Measurements from ENCODE around the gene SORL1-AS1.
"Not testable (repeated sequence)": the region's sequence is repeated elsewhere in the genome, so short reads cannot be mapped to it uniquely, and the experiment has no call there.

The SORL1-AS1 gene

DNA sequence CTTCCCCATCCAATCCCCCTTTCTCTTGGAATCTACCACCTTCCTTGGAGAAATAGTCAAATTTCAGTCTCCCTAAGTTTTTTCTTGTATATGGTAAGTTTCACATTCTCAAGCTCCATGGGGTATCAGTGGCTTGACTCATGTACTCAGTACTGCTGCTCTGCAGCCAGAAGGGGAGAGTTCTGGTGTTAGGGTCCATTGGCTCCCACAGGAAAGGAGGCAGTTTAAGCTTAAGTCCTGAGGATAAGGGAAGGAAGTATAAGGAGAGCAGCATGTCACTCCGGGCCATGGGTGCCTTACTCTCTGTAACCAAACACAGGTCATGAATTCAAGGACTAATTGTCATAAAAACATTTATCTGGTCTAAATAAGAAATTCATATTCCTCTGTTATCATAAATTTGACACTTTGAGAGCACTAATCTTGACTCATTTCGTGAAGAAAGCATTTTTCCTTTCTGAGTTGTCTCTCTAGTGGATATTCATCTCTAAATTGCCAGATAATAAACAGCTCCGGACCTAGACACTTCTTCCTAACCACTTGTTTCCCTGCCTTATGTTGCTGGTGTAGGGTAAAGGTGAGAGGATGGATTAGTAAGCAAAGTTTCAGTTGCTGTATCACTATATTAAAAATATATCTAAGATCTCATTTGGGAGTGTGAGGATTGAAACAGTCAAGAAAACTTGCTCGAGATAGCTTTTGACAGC is 20.8 kb downstream of the SORL1-AS1 start:
- in situ Hi-C loops (cut with HindIII; ENCODE audit: low sequenced_read_pairs), result no loop called here

DNA sequence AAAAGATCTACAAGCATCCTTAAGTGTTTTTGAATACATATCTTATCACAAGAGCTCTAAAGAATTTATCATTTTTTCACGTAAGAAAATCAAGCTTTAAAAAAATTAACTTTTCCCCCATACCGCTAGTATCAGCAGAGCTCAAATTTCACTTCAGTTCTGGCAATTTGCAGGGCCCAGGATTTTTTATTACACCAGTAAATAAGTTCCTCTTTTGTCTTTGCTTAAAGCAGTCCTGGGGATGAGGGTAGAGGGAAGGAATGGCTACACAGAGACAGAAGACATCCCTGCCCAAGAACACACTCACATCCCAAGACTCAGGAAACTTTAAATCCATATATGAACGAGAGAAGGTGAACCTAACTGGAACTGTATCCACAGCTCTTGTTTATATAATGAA is 23.2 kb downstream of the SORL1-AS1 start:
- in situ Hi-C loops (cut with HindIII; ENCODE audit: low sequenced_read_pairs), result no loop called here

- in situ Hi-C loops (cut with HindIII; ENCODE audit: low sequenced_read_pairs), result no loop called here
Observed at GRCh38 chr11:121427400-121427744, 25.4 kb downstream of the SORL1-AS1 start.

DNA sequence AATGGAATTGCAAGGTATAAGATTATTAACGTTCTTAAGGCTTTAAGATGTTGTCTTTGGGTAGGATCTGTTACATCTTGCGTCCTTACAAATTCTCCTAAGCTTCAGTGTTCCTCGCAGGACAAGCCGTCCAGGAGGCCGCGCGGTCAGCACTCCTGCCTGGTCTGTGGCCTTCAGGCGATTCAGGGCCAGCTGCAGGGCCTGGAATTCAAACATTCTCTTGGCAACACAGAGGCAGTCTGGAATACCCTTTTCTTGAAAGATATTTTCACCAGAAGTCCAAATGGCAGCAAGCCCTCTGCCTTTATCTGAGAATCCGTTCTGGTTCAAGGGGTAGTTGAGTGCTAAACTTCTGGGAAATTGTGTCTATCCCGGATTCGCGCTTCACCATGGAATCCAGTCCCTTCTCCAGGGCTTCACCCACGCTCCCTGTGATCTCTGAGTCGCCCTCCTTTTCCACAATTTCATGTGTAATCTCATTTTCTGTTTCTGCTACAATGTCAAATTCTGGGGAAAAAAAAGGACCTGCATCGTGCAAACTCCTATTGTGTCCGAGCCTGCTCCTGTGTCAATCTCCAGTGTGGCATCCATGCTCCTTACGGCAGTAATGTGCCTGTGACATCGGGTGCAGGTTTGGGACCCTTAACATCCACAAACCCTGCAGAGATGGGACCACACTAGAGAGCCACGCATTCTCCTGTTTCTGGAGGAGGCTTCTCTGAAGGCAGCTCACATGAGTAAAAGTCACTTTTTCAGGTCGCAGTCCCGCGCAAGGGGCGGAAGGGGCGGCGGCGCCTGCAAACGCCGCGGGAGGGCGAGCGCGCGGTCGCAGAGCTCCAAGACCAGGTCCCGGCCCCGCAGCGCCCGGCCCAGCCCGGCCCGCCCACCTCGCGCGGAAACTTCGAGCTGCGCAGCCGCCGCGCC is 26.0 kb downstream of the SORL1-AS1 start:
- in situ Hi-C loops (cut with HindIII; ENCODE audit: low sequenced_read_pairs), result no loop called here

DNA sequence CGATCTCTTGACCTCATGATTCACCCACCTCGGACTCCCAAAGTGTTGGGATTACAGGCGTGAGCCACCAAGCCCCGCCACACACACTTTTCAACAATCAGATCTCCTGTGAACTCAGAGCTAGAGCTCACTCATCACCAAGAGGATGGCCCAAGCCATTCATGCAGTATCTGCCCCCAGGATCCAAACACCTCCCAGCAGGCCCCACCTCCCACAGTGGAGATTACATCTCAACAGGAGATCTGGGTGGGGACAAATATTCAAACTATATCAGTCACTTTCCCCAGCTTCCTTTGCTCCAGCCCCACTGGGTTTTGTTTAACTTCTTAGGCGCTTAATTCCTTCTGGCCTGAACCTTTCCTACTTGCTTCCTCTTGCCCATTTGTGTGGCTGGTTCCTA is 26.9 kb downstream of the SORL1-AS1 start:
- in situ Hi-C loops (cut with HindIII; ENCODE audit: low sequenced_read_pairs), result no loop called here

DNA sequence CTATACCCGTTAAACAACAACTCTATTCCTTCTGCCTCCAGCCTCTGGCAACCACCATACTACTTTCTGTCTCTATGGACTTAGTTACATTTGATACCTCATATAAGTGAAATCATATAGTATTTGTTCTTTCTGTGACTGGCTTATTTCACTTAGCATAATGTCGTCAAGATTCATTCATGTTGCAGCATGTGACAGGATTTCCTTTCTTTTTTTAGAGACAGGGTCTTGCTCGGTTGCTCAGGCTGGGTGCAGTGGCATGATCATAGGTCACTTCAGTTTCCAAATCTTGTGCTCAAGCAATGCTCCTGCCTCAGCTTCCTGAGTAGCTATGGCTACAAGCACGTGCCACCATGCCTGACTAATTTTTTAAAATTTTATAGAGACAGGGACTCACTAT is 30.1 kb downstream of the SORL1-AS1 start:
- in situ Hi-C loops (cut with HindIII; ENCODE audit: low sequenced_read_pairs), result no loop called here

GRCh38 chr11:121421149-121421901 is 31.4 kb downstream of the SORL1-AS1 start:
- in situ Hi-C loops (cut with HindIII; ENCODE audit: low sequenced_read_pairs), result no loop called here

- in situ Hi-C loops (cut with HindIII; ENCODE audit: low sequenced_read_pairs), result no loop called here
Observed at GRCh38 chr11:121420398-121420797, 32.4 kb downstream of the SORL1-AS1 start.

DNA sequence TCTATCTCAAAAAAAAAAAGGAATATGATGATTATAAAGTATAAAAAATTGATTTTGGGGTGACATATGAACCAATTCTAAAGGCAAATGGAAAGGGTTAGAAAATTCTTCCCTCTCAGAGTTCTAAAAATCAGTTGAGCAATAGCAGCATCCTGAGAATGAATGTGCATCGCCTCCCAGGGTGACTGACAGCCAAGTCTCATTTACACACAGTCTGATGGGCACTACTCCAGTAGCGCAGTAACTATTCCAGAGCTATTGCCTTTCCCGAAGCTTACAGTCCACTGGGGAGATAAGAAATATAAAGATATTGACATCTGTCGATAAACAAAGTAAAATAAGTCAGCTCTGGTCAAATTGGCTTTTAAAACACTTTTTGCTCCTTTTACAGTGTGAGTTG is 32.9 kb downstream of the SORL1-AS1 start:
- in situ Hi-C loops (cut with HindIII; ENCODE audit: low sequenced_read_pairs), result no loop called here

DNA sequence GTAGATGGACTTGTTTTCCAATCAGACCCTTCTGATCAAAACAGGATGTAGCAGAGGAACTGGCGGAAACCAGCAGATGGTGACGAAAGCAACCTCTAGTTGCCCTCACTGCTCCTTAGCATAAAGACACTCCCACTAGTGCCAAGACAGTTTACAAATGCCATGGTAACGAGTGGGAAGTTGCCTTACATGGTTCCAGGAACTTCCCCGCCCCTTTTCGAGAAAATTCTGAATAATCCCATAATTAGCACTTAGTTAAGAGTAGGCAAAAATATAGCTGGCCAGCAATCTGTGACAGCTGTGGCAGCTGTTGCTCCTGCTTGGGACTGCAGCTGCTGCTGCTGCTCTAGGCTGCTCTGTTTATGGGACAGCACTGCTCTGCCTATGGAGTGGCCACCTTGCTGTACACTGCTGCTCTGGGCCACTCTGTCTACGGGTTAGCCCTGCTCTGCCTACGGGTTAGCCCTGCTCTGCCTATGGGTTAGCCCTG is 34.1 kb downstream of the SORL1-AS1 start:
- in situ Hi-C loops (cut with HindIII; ENCODE audit: low sequenced_read_pairs), result no loop called here

- in situ Hi-C loops (cut with HindIII; ENCODE audit: low sequenced_read_pairs), result no loop called here
Observed at GRCh38 chr11:121417607-121418006, 35.2 kb downstream of the SORL1-AS1 start.

GRCh38 chr11:121417055-121417551 is 35.7 kb downstream of the SORL1-AS1 start:
- in situ Hi-C loops (cut with HindIII; ENCODE audit: low sequenced_read_pairs), result no loop called here

DNA sequence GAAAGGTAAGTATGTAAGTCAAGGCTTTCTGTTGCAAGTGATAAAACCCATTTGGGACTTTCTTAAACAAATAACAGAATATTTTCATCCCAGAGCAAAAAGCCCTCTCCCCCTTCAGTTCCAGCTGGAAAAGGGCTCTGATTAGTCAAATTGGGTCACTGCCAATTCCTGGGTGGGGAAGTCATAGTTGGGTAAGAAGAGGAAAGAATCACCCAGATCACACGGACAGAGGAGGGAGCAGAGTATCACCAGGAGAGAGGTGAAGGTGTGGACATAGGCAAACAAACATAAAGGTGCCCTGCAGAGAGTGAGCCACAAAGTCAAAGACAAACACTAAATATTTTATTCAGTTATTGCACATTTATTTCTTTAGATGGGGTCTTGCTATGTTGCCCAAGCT is 36.9 kb downstream of the SORL1-AS1 start:
- in situ Hi-C loops (cut with HindIII; ENCODE audit: low sequenced_read_pairs), result no loop called here

- in situ Hi-C loops (cut with HindIII; ENCODE audit: low sequenced_read_pairs), result no loop called here
Observed at GRCh38 chr11:121414141-121414913, 38.4 kb downstream of the SORL1-AS1 start.

GRCh38 chr11:121412711-121413415 is 39.9 kb downstream of the SORL1-AS1 start:
- in situ Hi-C loops (cut with HindIII; ENCODE audit: low sequenced_read_pairs), result no loop called here

DNA sequence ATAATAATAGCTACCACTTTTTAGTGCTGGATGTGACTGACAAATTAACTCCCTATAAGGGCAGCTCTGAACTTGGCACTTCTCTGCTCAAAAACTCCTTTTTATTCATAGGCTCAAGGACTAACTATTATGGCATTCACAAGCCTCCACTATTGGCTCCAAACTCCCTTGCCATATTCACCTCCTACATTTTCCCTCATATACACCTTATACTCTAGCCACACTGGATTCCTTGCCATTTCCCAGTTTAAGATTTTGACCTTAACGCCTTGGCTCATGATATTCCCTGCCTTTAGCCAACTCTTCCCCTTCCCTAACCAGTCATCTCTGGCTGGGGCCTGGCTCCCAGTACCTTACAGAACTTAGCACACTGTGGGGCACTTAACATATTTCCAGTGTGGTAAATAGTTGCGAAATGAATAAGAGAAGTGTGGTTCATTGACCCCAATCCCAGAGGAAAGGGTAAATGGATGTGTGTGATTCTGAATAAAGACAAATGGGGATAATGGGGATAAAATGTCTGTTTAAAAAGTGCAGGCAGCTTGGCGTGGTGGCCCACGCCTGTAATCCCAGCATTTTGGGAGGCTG is 40.7 kb downstream of the SORL1-AS1 start:
- in situ Hi-C loops (cut with HindIII; ENCODE audit: low sequenced_read_pairs), result no loop called here

GRCh38 chr11:121411330-121411729 is 41.4 kb downstream of the SORL1-AS1 start:
- in situ Hi-C loops (cut with HindIII; ENCODE audit: low sequenced_read_pairs), result not testable (repeated sequence)

GRCh38 chr11:121410041-121410440 is 42.7 kb downstream of the SORL1-AS1 start:
- in situ Hi-C loops (cut with HindIII; ENCODE audit: low sequenced_read_pairs), result not testable (repeated sequence)

- in situ Hi-C loops (cut with HindIII; ENCODE audit: low sequenced_read_pairs), result no loop called here
Observed at GRCh38 chr11:121408830-121409229, 43.9 kb downstream of the SORL1-AS1 start.
